GM18511 (cell line): ENCODE results near the gene UBAP1L.
"Not testable (repeated sequence)": the region's sequence is repeated elsewhere in the genome, so short reads cannot be mapped to it uniquely, and the experiment has no call there.

ENCODE experiments used
- ATAC-seq: cut with Tn5 transposase; IDR thresholded peaks from one replicate; pipeline ENCODE4 v1.9.1; 2021; ENCODE audit warnings: mild to moderate bottlenecking, moderate library complexity; ENCODE audit not compliant: unreplicated experiment

UBAP1L gene

DNA sequence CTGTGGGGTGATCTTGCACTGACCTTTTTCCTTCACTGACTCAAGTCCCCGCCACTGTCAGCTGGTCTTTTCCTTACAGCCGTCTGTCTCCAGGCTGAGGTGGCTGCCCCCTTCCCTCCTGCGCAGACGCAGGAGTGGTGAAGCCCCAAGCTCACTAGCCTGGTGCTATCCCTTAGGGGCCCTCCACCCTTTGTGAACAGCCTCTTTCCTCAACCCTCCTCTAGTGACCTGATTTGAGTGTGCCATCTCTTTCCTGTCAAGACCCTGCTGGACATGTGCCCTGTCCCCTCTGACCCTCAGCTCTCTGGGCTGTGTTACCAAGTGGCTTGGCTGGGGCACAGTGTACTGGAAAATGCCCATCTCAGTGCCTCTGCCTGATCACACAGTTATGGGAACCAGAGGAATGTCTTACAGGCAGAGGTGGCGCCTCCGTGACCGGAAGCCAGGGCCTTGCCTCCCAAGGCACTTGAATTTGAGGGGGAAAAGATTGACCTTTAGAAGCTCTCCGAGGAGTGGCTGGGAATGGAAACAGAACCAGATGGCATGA lies 29.7 kb downstream of the UBAP1L start:
- no peak for ATAC-seq

DNA sequence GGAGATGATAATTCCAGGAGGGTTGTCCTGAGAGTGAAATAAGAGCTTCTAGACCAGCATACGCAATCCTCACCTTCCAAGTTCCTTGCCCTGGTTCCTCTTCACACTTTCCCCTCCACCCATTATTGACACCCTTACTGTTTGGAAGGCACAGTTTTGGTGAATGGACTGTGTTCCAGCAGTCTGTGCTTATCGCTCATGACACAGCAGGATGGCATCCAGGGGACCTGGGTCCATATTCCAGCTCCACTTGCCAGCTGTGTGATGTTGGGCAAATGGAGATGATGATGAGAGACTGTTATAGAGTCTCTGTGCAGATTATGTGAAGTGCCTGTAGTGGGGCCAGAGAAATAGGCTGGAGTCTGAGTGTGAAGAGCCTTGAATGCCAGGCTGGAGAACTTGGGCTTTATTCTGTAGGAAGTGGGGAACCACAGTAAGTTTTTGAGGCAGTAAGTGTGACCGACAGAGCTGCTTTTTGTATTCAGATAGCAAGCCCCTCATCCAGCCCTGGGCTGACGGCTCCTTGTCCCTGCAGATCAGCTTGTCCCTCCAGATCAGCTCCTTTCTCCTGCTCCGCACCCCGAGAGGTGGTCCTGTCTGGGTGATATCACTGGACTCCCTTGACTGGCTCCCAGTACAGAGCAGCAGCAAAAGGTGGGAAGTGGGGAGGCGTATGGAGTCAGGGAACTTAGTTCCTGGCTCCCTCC lies 30.3 kb downstream of the UBAP1L start:
- no peak for ATAC-seq

DNA sequence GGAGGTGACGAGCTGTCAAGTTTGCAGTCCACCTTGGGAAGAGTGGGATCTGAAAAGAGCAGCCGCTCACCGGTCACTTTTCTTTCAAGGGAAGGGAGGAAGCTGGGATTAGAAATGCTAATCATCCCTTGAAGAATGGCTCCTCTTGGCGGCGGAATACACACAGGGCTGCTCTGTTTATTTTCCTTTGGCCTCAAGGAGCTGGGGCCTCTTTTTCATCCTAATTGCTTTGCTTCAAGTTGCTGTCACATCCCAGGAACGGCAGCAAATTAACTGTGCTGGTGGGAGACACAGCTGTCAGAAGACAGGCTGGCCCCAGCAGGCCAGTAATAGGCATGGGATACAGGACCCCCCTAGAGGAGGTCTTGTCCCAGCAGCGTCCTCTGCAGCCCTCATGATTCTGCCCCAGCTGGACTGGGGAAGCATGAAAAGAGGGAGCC lies 31.7 kb downstream of the UBAP1L start:
- no peak for ATAC-seq

DNA sequence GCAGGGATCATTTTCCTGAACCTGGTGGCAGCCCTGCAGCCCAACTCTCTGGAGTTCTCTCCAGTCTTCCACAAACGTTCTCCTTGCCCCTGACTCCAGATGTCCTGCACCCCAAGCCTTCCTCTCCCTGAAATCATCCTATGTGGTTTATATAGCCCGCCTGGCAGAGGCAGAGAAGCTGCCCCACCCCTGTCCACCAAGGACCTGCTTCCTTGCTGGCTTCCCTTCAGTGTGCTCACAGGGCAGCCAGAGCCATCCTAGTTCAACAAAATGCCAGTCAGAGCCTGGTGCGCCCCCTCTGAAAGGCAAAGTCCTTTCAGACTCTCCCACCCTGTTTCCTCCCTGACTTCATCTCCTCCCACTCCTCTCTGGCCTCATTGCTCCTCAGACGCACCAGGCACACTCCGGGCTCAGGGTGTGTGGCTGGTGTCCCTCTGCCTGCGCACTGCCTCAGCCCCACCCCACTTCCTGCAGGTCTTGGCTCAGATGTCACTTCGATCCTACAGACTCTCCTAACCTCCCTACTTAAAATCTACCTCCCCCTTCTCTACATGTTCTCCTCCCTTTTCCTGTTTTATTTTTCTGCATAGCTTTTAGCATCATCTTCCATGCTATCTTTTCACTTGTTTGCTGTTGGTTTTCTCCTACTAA lies 32.6 kb downstream of the UBAP1L start:
- no peak for ATAC-seq

DNA sequence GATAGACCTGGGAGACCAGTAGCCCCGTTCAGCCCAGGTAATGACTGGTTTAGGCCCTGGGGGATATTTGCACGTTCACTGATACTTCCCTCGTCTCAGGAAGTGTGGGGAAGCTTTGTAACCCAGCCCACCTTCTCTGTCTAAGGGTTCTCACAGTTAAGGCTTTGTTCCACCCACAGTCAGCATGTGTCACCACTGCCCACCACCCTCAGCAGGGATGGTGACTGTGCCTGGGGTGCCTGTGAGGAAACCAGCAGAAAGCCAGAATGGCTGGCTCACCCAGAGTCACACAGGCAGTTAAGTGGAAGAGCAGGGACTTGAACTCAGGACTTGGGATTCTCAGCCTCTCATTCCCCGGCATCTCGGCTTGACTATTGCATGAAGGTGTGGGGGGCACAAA lies 33.2 kb downstream of the UBAP1L start:
- no peak for ATAC-seq

DNA sequence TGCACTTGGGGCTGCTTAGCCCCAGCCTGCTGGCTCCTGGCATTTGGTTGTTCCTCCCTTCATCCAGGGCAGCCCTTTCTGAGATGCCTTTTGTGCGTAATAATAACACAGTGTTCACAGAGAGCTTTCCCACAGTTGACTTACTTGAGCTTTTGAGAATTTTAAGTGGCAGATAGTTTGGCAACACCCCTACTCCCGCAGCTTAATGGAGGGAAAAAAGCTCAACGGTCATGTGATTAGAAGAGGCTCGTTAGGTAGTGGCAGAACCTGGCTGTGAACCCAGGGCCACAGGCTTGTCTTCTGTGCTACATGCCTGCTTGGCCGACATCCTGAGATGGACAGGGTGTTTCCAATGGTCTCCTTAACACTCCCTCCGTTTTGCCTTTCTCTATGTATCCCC lies 33.7 kb downstream of the UBAP1L start:
- ATAC-seq: no peak

DNA sequence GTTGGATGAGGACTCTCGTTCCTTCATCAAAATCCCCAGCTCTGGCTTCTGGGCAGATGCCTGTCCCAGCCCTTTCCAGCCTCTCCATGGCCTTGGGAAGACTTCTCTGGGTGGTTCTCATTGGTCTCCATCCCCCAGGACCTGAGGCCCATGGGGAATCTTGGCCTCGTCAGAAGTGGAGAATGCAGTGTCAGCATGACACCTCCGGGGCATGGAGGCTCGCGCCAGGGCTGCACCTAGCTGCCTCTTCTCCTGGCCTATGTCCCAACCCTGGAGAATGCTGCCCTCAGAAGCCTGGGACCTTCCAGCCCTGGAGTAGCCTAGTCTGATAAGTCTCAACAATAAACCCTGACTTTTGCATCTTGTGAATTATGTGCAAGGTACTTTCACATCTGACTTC lies 35.4 kb downstream of the UBAP1L start:
- no peak for ATAC-seq

DNA sequence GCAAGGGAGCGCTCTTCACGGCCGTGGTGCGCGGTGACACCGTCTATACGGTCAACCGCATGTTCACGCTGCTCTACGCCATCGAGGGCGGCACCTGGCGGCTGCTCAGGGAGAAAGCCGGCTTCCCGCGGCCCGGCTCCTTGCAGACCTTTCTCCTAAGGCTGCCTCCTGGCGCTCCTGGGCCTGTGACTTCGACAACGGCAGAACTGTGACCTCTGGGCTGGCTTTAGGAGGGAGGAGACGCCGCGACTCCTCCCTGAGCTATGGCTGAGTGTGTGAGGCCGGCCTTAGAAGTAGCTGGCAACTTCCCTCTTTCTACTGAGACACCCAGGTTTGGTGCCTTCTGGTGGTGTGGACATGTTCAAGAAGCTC lies 37.0 kb downstream of the UBAP1L start:
- no peak for ATAC-seq

DNA sequence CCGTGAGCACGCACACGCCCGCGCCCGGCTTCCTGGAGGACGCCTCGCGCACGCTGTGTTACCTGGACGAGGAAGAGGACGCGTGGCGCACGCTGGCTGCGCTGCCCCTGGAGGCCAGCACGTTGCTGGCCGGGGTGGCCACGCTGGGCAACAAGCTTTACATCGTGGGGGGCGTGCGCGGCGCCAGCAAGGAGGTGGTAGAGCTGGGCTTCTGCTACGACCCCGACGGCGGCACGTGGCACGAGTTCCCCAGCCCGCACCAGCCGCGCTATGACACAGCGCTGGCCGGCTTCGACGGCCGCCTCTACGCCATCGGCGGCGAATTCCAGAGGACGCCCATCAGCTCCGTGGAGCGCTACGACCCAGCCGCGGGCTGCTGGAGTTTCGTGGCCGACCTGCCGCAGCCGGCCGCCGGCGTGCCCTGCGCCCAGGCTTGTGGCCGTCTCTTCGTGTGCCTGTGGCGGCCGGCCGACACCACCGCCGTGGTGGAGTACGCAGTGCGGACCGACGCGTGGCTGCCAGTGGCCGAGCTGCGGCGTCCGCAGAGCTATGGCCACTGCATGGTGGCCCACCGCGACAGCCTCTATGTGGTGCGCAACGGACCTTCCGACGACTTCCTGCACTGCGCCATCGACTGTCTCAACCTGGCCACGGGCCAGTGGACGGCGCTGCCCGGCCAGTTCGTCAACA lies 37.6 kb downstream of the UBAP1L start:
- no peak for ATAC-seq

DNA sequence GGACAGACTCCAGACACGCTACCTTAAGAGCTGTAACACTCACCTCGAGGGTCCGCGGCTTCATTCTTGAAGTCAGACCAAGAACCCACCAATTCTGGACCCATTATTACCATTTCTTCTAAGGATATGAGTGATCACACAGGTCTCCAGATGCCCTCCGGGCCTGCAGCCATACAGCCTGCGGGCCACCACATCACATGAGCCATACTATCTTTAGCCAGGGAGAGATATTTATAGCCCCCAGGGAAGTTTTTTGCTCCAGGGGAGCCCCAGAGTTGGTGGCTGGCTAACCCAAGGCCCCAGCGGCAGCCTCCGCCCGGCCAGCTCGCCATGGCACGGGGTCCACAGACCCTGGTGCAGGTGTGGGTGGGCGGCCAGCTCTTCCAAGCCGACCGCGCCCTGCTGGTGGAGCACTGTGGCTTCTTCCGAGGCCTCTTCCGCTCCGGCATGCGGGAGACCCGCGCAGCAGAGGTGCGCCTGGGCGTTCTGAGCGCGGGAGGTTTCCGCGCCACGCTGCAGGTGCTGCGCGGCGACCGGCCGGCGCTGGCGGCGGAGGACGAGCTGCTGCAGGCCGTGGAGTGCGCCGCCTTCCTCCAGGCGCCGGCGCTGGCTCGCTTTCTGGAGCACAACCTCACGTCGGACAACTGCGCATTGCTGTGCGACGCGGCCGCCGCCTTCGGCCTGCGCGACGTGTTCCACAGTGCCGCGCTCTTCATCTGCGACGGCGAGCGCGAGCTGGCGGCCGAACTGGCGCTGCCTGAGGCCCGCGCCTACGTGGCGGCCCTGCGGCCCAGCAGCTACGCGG lies 38.3 kb downstream of the UBAP1L start, which contains the start of gene KBTBD13:
KBTBD13 (plus strand) TSS at position 261 of the 805 bp plus-strand sequence; CDS start at position 331, 70 bp downstream.
- ATAC-seq: no peak

DNA sequence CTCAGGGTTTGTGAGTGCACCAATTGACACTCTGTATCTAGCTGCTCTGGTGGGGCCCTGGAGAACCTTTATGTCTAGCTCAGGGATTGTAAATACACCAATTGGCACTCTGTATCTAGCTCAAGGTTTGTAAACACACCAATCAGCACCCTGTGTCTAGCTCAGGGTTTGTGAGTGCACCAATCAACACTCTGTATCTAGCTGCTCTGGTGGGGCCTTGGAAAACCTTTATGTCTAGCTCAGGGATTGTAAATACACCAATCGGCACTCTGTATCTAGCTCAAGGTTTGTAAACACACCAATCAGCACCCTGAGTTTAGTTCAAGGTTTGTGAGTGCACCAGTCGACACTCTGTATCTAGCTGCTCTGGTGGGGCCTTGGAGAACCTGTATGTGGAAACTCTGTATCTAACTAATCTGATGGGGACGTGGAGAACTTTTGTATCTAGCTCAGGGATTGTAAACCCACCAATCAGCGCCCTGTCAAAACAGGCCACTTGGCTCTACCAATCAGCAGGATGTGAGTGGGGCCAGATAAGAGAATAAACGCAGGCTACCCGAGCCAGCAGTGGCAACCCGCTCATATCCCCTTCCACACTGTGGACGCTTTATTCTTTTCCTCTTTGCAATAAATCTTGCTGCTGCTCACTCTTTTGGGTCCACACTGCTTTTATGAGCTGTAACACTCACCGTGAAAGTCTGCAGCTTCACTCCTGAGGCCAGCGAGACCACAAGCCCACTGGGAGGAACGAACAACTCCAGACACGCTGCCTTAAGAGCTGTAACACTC lies 39.2 kb downstream of the UBAP1L start:
- ATAC-seq: not testable (repeated sequence)

DNA sequence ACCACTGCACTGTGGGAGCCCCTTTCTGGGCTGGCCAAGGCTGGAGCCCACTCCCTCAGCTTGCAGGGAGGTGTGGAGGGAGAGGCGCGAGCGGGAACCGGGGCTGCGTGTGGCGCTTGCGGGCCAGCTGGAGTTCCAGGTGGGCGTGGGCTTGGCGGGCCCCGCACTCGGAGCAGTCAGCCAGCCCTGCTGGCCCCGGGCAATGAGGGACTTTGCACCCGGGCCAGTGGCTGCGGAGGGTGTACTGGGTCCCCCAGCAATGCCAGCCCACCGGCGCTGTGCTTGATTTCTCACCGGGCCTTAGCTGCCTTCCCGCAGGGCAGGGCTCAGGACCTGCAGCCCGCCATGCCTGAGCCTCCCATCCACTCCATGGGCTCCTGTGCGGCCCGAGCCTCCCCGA lies 40.1 kb downstream of the UBAP1L start:
- not testable (repeated sequence) for ATAC-seq

DNA sequence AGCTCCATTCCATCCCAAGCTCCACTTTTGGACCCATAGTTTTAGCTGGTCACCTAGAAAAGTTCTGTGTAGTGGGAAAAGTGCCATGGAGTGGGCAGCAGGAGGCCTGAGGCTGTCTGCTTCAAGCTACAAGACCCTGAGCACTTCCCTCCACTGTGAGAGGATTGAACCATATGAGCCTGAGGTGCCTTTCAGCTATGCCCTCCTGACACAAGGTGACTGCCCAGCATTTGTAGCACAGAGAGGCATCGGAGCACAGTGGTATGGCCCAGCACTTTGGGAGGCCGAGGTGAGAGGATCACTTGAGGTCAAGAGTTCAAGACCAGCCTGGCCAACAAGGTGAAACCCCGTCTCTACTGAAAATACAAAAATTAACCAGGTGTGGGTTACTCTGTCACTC lies 42.4 kb downstream of the UBAP1L start:
- ATAC-seq: no peak

DNA sequence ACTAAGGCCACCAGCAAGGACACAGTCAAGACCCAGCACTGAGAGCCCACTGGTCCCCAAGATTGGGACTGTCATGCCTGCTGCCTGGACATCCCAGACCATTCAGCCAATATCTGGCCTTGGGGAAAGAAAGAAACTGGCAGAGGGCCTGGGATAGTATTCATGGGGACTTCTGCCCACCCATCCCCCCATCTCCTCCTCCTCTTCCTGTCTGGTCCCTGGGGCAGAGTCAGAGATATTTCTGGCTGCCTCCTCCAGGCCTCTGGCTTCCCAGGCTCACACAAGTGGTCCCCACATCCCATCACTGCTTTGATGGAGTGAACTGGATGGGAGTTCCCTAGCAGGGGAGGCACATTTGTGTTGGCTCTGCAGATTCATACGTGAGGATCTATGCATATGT lies 43.0 kb downstream of the UBAP1L start:
- no peak for ATAC-seq

DNA sequence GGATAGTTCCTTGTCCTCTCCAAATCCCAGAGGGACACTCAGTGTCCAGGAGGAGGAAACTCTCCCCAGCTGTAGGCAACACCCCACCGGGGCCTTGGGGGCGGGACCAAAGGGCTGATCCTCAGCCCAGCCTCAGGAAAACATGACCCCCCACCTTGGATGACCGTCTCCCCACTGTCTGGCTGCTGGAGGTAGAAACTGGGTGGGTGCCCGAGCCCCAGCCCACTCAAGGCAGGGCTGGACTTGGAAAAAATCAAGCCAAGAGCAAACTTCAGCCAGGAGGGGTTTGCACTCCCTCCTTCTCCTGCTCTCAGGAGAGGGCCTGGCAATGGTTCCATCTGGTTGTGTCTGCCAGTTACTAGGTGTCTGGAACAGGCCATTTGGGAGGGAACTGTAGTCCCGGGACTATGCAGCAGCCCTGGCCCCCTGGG lies 43.6 kb downstream of the UBAP1L start:
- no peak for ATAC-seq

DNA sequence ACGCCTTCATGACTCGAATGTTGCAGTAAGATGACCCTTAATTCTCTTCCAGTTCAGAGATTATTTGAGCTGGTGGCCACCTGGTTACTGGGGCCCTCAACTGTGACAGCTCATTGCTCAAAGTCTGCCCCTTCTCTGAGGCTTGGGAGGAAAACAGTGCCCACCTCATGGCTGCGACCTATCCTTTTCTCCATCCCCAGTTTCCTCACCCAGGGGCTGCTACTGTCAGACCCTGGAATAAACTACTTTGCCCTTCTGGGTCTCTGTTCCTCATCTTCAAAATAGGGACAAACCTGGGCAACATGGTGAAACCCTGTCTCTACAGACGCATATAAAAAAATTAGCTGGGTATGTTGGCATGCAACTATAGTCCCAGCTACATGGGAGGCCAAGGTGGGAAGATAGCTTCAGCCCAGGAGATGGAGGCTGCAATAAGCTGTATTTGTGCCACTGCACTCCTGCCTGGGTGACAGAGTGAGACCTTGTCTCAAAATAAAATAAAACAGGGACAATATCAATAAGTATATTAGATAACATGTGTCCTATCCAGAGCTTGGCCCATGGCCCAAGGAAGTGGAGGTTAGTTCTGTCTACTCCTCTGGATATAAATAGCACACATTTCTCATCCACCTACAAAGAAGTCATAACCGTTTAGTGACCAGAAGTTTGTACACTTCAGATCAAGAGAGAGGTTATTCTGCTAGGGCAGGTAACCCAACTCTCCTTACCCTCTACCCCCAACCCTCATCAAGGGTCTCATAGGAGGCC lies 45.0 kb downstream of the UBAP1L start:
- no peak for ATAC-seq

DNA sequence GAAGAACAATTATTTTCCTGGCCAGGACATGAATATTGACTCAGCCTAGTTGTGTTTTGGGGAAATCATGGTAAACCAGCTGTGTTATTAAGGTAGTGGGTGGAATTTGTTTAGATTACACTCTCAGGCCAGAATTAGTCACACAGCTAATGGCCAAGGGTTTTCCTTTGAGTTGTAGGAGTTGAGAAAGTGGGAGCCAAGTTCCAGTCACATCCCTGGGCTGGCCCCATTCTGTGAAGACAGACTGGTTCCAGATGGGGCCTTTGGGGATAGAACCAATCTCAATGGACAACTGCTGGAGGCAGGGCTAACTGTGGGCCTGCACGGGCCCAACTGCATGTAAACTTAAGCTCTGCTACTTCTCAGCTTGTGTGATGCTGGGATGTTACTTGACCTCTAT lies 45.8 kb downstream of the UBAP1L start:
- ATAC-seq: no peak

DNA sequence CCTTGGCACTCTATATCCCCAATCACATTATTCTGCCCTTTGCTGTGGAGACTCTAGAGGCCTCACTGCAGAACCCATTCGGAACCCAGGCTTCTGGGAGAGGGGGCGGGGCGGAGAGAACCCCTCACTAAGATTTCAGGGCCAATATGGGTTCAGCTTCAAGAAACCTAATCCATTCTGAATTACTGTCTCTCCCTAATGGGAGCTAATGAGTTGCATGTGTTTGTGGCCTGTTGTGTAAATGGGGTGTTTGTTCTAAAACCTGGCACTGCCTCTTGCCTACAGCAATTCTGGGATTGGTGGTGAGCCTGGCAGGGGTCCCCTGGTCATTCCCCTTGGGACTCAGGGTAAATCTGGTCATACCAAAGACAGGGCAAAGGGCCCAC lies 46.6 kb downstream of the UBAP1L start:
- no peak for ATAC-seq

DNA sequence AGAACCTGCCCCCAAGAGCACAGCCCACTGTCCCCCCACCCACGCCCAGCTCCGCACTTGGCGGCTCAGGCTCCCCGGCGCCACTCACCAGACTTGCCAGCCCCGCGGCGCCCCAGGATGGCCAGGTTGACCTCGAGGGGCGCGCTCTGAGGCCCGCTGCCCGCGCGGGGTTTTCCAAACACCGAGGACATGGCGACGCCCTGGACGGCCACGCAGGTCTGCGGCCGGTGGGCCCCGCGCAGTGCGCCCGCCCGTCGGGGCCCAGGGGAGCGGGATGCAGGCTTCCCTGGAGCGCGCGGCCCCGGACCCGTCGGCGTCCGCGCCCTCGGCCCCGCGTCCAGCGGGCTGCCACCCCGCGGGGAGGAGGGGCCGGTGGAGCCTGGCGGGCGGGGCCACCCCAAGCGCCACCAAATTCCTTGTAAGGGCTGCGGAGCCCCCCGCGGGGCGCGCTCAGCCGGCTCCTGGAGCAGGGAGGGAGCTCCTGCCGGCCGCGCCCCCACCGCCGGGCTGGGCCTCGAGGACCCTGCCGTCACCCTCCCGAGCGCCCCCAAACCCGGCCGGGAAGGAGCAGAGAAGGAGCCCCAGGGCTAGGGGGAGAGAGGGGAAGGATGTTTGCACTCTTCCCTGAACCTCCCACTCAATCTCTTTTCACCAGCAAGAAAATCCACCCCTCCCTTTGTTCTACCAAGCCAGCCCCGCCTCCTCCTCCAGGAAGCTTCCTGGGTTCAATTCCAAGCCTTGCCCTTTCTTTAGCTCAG lies 47.2 kb downstream of the UBAP1L start, which contains the start of gene RASL12:
RASL12 (minus strand) TSS at position 347 of the 758 bp plus-strand sequence; CDS start at position 191, 156 bp downstream.
- no peak for ATAC-seq
